Erythroblast (primary cell): ENCODE results near the gene SLC4A1AP.

Experiments used
- GATA1 ChIP-seq: IDR thresholded peaks from 2 replicates; pipeline ENCODE4 v1.6.1; 2011; ENCODE audit warnings: low read depth, mild to moderate bottlenecking, control low read depth, low read length, moderate library complexity
- POLR2A ChIP-seq: IDR thresholded peaks from 2 replicates; pipeline ENCODE4 v1.6.1; 2011; ENCODE audit warnings: mild to moderate bottlenecking, low read length

GRCh38 chr2:27734305-27734704 lies 70.6 kb downstream of the SLC4A1AP start:
- TF ChIP-seq POLR2A (no peak), GATA1 (no peak)
